D341Med (cell line): ENCODE data around the gene ZBTB20.

Experiments used
- DNase-seq: peaks from one replicate; pipeline ENCODE4 v3.0.0; 2012; ENCODE audit warnings: low spot score

Gene ZBTB20

GRCh38 chr3:115019900-115020299 is 127.2 kb downstream of the ZBTB20 start:
- no peak for DNase-seq

- DNase-seq, result no peak
Measured at GRCh38 chr3:115018694-115019093, 128.4 kb downstream of the ZBTB20 start.

DNA sequence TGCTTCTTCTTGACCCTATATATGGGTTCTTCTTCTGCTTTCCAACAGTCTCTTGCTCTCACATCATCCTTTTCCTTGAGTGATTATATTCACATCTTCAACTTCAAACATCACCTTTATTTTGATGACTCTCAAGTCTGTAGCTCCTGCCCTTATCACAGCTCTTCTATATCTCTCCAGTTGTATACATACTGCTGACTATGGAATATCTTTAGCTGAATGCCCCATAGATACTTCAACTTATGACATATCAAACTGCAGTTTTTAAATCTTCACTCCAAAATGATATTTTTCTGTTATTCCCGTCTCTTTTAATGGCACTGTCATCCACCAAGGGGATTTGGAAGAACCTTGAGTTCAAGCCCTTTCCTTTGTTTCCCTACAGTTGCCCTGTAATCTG is 139.1 kb downstream of the ZBTB20 start:
- DNase-seq, result no peak

DNA sequence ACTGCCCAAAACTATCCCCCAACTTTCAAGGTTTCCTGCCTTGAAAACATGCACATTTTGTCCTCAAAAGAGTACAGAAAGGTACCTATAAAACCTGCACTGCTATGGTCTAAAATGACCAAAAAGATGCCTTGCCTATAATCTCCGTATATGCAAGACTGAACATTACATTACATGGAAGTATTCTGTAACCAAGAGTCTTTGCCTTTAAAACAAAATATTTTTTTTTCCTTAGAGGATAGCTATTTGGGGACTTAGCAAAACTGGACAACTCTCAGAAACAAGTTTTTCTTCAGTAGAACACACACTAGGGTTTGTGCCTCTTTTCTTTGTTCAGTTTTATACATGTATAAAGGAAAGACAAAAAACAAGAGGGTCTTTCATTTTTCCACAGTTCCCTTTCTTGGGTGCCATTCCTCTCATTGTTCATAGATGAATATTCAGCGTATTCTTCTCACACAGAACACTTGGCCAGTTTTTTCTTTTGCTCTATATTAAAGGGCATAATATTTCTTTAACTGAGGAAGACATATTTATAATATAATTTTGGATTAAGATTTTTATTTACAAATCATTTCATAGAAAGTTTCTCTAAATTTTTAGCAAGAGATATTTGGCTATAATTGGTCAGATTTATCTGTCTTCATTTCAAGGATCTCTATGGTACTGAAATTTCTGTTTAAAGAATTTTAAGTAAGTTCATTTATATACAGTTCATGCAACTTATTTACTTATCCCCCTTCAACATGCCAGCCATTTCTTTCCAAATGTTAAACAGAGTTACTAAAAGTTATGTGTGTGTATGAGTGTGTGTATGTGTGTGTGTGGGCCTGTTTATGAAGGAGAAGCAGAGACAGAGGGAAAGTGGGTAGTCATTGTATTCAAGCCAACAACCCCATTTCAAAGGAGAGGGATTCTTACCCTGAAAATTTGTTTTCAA is 142.6 kb downstream of the ZBTB20 start:
- DNase-seq, result no peak

GRCh38 chr3:114998971-114999579 is 148.0 kb downstream of the ZBTB20 start:
- no peak for DNase-seq

GRCh38 chr3:114994554-114995341 is 152.3 kb downstream of the ZBTB20 start:
- no peak for DNase-seq

DNA sequence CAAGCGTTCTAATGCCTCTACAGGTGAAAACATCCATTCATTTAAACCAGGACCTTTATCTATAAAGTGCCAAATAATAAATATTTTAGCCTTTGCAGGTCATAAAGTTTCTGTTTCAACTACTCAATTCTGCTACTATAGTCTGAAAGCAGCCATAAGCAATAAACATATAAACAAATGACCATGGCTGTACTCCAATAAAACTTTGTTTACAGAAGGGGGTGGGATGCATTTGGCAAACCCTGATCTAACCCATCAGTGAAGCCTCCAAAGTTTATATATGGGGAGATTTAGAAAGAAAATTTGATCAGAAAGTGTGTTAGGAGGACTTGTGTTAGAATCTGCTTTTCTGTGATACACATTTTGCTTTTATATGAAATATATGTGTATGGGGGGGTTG is 161.3 kb downstream of the ZBTB20 start:
- no peak for DNase-seq

- DNase-seq, result no peak
Measured at GRCh38 chr3:114983248-114983647, 163.8 kb downstream of the ZBTB20 start.

GRCh38 chr3:114974387-114974786 is 172.7 kb downstream of the ZBTB20 start:
- no peak for DNase-seq

DNA sequence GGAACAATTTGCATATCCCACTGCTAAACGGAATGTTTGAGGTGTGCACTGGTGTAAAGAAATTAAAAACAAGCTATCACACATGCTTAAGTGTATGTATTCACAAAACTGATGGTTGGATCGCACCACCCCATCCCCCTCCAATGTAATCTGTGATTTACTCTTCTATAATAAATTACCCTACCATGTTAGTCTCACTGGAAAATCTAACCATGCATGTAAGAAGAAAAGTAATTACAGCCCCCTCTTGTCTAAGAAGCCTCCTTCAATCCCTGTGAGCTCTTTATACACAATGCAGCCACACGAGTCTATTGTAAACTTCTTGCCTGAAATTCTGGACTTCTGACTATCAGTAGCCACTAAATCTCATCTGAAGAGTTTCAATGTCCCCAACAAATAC is 173.6 kb downstream of the ZBTB20 start:
- DNase-seq, result no peak

- DNase-seq, result no peak
Measured at GRCh38 chr3:114967168-114967567, 179.9 kb downstream of the ZBTB20 start.

DNA sequence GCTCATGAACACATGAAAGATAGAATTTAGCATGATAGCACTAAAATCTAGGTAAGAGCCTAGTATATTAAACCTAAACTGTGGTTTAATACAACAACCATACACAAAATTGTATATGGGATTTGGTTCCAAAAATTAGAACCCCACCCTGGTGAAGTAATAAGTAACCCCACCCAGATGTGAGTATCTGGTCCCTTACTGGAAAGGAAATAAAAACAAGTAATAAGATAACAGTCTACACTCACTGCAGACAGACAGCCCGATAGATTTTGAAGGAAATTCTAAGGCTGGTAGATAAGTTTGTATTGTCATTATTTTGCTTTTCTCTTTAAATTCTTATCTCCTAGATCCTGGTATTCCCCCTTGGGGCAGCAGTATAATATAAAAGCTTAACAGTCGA is 184.9 kb downstream of the ZBTB20 start:
- no peak for DNase-seq

- no peak for DNase-seq
Measured at GRCh38 chr3:114958930-114959329, 188.2 kb downstream of the ZBTB20 start.

GRCh38 chr3:114953800-114954199 is 193.3 kb downstream of the ZBTB20 start:
- DNase-seq, result no peak

DNA sequence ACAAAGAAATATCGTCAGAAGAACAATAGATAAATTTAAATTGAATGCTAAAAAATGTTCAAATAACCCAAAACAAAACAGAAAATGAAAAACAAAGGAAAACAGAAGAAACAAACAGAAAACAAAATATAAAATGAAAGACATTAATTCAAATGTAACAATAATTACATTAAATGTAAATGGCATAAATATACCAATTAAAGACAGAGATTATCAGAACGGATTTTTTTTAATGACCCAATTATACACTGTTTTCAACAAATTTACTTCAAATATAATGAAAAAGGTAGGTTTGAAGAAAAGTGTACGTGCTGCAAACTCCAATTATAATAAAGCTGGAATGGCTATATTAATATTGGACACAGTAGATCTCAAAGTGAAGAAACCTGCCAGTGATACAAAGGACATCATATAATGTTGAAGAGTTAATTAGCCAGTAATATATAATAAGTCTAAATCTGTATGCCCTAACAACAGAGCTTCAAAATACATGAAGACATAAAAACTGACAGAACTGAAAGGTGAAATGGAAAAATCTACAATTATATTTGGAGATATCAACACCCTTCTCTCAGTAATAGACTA is 193.8 kb downstream of the ZBTB20 start:
- DNase-seq, result no peak

DNA sequence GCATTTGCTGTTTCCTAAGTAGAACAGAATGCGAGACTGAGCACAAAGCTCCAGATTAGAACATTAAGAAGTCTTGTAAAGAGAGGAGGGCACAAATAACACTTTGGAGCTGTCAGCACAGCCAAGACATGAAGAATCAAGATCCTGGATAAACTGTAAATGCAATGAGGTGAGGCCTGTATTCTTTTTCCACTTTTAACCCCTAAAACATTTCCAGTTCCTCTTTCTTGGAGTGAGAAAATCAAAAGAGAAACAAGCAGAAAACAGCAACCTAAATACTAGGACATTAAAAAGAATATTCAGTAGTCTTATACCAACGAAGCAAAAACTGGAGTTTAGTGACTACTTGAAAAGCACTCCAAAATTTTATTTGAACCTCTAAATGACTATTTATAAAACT is 204.3 kb downstream of the ZBTB20 start:
- no peak for DNase-seq

GRCh38 chr3:114941626-114942309 is 205.3 kb downstream of the ZBTB20 start:
- no peak for DNase-seq

GRCh38 chr3:114939920-114940319 is 207.2 kb downstream of the ZBTB20 start:
- DNase-seq, result no peak

GRCh38 chr3:114933407-114933806 is 213.7 kb downstream of the ZBTB20 start:
- no peak for DNase-seq

- DNase-seq, result no peak
Measured at GRCh38 chr3:114929971-114930732, 216.9 kb downstream of the ZBTB20 start.
